SIG-M5 treated with dmso at 0.1 percent for 504 hours (cell line): ENCODE measurements around the gene ALDH7A1.

Experiments used
- DNase-seq: peaks from one replicate; lab custom pipeline; 2025; ENCODE audit not compliant: unreplicated experiment; lab: John Stamatoyannopoulos, UW

ALDH7A1 gene

DNA sequence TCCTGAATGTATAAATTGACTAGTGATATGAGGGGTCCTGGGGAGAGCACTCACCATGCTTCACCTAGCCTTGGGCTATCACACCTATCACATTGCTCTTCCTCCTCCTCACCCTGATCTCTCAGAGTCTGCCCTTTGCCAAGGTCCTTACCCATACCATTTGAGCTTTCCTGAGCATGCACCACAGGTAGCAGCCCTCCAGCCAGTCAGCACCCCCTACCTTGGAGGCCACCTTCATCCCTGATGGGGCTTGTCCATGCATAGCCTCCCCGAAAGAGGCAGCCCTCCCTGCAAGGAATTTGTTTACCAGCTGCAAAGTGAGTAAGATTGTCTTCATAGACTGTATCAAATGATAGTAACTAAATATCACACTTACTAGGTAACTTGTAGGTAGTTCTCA, 83.1 kb downstream of the ALDH7A1 start:
- DNase-seq: no peak

DNA sequence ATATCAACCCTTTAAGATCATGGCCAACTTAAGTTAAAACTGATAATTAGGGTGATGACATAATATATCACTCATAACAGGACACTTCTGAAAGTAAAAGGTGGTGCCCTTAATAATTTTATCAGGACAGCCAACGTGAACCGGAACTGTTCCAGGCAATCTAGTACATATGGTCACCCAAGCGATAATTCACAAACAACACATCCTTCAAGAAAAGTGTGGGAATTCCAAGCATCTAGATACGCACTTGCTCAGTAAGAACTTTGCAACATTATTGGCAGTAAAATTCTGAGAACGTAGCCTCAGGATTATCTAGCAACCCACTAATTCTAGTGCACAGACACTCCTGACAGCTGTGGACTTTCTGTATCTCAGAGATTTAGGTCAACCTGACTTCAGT, 85.7 kb downstream of the ALDH7A1 start:
- no peak for DNase-seq

- peak; percentile 74 for DNase-seq
Observed at GRCh38 chr5:126508962-126509279, 86.1 kb downstream of the ALDH7A1 start.

DNA sequence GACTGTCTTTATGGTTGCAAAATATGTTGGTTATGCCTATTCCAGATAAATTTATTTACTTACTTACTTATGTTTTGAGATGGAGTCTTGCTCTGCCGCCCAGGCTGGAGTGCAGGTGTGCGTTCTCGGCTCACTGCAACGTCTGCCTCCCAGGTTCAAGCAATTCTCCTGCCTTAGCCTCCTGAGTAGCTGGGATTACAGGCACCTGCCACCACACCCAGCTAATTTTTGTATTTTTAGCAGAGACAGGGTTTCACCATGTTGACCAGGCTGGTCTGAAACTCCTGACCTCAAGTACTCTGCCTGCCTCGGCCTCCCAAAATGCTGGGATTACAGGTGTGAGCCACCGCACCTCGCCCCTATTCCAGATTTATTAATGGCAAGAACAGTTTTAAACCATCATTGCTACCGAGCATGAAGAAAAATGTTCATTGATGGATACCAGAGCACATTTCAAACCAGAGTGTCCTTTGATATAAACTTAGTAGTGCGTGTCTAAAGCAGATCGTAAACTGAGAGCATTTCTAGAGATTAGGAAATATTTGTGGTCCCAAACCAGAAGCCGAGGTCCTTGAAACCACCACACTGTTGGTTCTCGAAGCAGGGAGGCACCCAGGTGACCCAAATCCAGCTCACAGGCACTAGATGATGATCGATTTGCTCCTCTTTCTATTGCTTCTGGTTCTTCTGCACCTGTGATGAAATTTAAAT, 86.6 kb downstream of the ALDH7A1 start:
- peak; percentile 58 for DNase-seq

DNA sequence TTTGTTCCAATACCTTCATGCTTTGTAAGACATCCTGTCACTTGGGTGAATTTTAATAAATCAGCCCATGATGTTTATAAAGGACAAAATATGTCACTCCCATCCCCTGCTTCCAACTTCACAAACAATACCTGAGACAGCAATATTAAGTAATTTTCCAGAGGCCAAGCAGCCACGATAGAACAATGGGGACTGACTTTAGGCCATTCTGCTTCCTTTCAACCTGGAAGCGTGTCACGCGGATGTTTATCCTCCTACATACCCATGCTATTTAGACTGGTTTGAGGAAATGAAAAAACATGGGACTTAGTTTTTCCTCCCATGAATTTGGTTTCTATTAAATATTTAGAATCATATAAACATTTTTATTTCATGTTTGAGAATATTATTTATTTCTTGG, 88.9 kb downstream of the ALDH7A1 start:
- DNase-seq: no peak

DNA sequence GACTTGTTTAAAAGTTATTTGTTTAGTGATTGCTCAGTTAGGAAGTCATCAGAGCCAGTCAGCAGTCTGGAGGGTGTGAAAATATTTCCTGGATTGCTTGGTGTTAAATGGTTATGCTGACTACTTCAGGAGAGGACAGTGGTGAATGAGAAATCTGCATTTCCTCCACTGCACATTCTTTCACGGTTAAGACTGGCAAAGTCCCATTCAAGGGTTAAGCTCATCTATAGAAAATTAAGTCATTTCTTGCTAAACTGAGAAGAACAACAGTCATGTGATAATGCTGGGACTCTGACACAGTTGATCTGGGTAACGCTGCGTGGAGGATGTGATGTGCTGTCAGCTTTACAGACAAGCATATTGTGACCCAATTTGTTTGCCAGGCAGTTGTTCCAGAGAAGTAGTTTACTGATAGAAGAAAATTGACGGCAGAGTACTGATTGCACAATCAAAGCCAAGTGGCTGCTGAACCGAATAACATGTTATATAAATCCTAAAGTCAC, 91.4 kb downstream of the ALDH7A1 start:
- no peak for DNase-seq

- DNase-seq: no peak
Observed at GRCh38 chr5:126501448-126501847, 93.6 kb downstream of the ALDH7A1 start.

DNA sequence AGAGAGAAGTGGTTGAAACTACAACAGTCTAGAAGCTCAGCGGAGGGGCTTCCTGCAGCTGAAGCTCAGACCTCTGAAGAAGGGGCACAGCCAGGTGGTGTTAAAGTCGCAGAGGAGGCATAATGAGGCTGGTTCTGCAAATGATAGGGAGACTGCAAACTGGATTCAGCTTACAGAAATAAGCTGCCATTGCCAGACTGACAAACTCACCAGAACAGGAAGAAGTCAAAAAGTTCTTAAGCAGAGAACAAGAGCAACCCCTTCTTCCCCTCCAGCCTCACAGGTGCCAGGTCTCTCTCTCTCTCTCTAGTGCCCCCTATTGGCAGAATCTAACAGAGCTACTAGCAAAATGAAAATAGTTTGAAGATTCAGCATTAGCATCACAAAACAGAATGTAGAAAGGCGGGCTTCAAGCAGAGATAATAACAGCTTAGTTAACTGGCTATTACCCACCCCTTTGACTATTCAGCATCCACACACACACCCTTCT, 95.1 kb downstream of the ALDH7A1 start:
- peak; percentile 33 for DNase-seq

- DNase-seq: no peak
Observed at GRCh38 chr5:126499278-126499677, 95.7 kb downstream of the ALDH7A1 start.

GRCh38 chr5:126497506-126497905, 97.5 kb downstream of the ALDH7A1 start:
- DNase-seq: no peak

GRCh38 chr5:126494393-126494792, 100.6 kb downstream of the ALDH7A1 start:
- no peak for DNase-seq

DNA sequence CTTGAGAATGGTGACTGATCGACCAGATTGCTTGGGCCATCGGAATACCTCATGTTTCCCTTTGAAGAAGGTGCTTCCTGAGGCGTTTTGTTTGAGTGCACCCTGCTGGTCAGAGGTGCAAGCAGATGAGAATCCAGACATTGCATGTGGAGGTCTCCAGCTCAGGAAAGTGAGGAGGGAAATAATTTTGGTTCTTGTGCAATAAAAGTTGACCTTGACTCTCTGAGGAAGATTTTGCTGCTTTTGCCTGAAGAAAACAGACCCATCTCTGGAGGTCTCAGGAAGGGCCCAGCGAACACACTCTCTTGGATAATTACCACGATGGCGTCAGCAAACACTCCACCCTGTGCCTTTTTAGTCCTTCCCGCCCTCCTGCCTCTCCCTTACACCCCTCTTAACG, 102.1 kb downstream of the ALDH7A1 start:
- DNase-seq: no peak

DNA sequence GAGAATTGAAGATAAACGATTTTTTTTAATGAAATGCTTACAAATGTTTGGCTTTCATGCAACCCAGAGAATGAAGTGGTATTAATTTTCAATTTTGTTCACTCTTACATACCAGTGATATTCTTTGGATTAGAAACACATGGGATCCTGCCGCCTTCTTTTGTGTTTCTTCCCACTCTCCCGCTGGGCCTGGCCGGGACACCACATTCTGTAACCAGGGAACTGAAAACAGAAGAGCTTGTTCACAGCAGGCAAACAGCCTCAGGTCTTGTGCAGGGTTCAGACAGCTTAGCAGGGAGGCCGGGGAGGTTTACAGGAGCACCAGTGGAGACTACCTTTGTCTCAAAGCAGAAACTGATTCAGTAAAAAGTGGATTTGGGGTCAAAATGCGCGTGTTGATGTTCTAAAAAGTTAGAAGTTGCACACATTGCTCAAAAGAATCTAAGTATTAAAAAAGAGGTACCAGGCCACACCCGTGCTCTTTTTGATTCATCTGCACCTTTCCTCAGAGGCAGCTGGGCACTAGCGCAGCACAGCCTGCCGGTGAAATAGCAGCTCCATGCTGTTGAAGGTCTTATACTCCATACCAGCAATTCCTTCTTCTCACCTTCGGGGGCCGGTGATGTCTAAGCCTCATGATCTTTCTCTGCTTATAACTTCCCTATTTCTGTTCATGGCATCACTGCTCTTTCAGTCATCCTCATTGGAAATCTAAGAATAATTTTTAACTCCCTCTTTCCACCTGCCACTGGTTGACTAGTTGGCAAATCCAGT, 104.7 kb downstream of the ALDH7A1 start:
- peak; percentile 41 for DNase-seq

GRCh38 chr5:126488443-126489065, 106.5 kb downstream of the ALDH7A1 start:
- DNase-seq: no peak

- no peak for DNase-seq
Observed at GRCh38 chr5:126487596-126487995, 107.4 kb downstream of the ALDH7A1 start.

DNA sequence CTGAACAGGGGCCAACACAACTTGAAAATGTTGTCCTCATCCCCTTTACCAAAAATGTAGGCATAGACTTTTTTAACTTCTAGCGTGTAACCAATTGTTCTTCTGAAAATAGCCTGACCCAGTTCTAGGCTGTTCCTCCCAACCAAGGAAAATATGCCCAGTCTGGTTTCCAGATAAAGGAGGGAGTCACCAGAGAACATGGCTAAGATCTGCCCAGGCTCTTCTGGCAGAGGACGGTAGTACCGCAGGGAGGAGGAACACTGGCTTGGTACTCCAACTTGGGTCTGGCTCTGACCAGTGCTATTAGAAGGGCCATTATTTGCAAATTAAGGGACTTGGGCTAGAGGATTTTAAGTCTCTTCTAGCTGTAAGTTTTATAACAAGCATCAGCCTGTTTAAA, 108.7 kb downstream of the ALDH7A1 start:
- DNase-seq: no peak

DNA sequence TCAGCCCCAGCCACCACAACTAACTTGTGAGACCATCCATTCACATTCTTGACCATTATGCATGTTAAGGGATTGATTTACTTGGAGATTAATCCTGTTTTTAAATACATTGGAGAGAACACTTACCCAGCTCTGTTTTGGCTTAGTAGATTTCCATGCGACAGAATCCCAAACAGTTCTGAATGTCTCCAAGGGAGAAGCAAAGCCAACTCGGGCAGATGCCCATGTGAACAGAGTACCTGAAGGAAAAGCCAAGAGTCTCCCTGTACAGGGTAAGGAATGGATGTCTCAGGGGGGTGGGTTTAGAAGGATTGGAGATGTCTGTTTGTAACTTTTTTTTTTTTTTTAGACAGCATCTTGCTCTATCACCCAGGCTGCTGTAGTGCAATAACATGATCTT, 110.8 kb downstream of the ALDH7A1 start:
- no peak for DNase-seq

GRCh38 chr5:126483156-126483555, 111.9 kb downstream of the ALDH7A1 start:
- no peak for DNase-seq

DNA sequence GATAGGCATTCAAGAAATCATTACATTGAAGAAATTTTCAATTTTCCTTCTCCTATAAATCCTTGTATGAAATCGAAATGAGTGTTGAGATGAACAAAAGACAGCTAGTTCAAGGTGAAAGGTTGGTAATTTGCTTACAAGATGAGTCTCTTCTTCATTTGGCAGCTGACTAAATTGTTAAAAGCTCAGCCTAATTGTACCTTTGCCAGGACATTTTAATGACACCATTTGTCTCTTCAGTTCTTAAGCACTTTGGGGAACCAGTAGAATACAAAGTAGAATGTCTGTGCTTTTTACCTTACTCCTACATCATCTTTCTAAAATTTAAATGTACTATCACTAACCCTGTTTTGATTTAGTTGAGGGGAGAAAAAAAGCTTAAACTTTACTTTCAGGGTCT, 112.4 kb downstream of the ALDH7A1 start:
- DNase-seq: no peak

DNA sequence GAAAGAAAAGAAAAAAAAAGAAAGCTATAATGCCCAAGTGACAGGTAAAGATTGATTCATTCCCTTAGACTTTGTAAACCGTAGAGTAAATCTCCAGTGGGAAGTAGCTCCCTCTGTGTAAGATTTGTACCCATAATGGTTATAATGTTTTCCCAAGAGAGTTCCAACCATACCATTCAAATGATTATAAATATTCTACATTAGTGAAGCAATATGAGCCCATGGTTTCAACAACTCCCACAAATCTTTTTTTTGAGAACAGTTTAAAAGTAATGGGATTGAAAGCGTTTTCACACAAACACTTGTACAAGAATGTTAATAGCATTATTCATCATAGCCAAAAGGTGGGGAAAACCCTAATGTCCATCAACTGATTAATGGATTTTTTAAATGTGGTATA, 113.8 kb downstream of the ALDH7A1 start:
- DNase-seq: no peak
